Glutamatergic neuron (in vitro differentiated cells): ENCODE measurements around the gene PCDHGA5. TPM values are rescaled to one million over a fixed set of nuclear protein-coding genes. Genes with fewer than 3 reads are reported as not detected.
"Not testable (repeated sequence)": the region's sequence is repeated elsewhere in the genome, so short reads cannot be mapped to it uniquely, and the experiment has no call there.

Source experiments
- DNase-seq: peaks from one replicate; pipeline ENCODE4 v3.0.0; 2022
- H3K27ac Mint-ChIP-seq: one replicate; pipeline ENCODE4 v1.8.0; 2020; ENCODE audit warnings: mild to moderate bottlenecking, mixed read lengths, inconsistent platforms; ENCODE audit not compliant: unreplicated experiment
- H3K27me3 Mint-ChIP-seq: one replicate; pipeline ENCODE4 v1.8.0; 2020; ENCODE audit warnings: mild to moderate bottlenecking, moderate library complexity, mixed read lengths, inconsistent platforms; ENCODE audit not compliant: unreplicated experiment
- H3K36me3 Mint-ChIP-seq: one replicate; pipeline ENCODE4 v1.8.0; 2020; ENCODE audit warnings: mild to moderate bottlenecking, mixed read lengths, inconsistent platforms; ENCODE audit not compliant: unreplicated experiment
- H3K4me1 Mint-ChIP-seq: one replicate; pipeline ENCODE4 v1.8.0; 2020; ENCODE audit warnings: mild to moderate bottlenecking, low read depth, mixed read lengths, inconsistent platforms; ENCODE audit not compliant: unreplicated experiment
- H3K4me3 Mint-ChIP-seq: one replicate; pipeline ENCODE4 v1.8.0; 2020; ENCODE audit warnings: mild to moderate bottlenecking, mixed read lengths, inconsistent platforms; ENCODE audit not compliant: unreplicated experiment
- H3K9me3 Mint-ChIP-seq: one replicate; pipeline ENCODE4 v1.8.0; 2020; ENCODE audit warnings: mild to moderate bottlenecking, moderate library complexity, mixed read lengths, inconsistent platforms; ENCODE audit not compliant: unreplicated experiment
- CTCF ChIP-seq: fragments of 200-600 bp; sonication (generic); IDR thresholded peaks from one replicate; pipeline ENCODE4 v1.5.0; 2021; ENCODE audit not compliant: partially characterized antibody, unreplicated experiment
- total RNA-seq: library from RNA; stranded (reverse); fragmentation: NEBNext Ultra II Directional; extraction: Animal tissue kit (Norgen Biotek cat#: 25700); gene quantifications from one replicate; pipeline ENCODE4 v1.2.1, GENCODE V29; 2021; ENCODE audit not compliant: unreplicated experiment

PCDHGA5 gene
- total RNA-seq, 1 donor from 2014 or later = 4.6 TPM

- H3K4me3 Mint-ChIP-seq = peak overlapping the region; percentile 43
- DNase-seq = no peak
- no peak overlapping the region for H3K27ac Mint-ChIP-seq
- peaks cover 54% of the 10 kb centered on the region for H3K36me3 Mint-ChIP-seq
- H3K9me3 Mint-ChIP-seq = peaks cover 30% of the 10 kb centered on the region
- H3K4me1 Mint-ChIP-seq = peaks cover 3% of the 10 kb centered on the region
- peaks cover 7% of the 10 kb centered on the region for H3K27me3 Mint-ChIP-seq
- no peak for TF ChIP-seq CTCF
Observed at GRCh38 chr5:141399555-141400258, 35.7 kb downstream of the PCDHGA5 start.

- peaks cover 4% of the 10 kb centered on the region for H3K27me3 Mint-ChIP-seq
- peaks cover 3% of the 10 kb centered on the region for H3K4me1 Mint-ChIP-seq
- no peak for TF ChIP-seq CTCF
- peaks cover 58% of the 10 kb centered on the region for H3K36me3 Mint-ChIP-seq
- no peak within 1 kb of the TSS for H3K4me3 Mint-ChIP-seq
- no peak within 1 kb of the TSS for H3K27ac Mint-ChIP-seq
- H3K9me3 Mint-ChIP-seq = peaks cover 27% of the 10 kb centered on the region
- no peak for DNase-seq
Observed at GRCh38 chr5:141402553-141403243, 38.7 kb downstream of the PCDHGA5 start, which contains the start of gene PCDHGA9. TSS of gene PCDHGA9 (plus strand) at chr5:141402778. CDS start at chr5:141402953, 175 bp downstream.

- Mint-ChIP-seq H3K4me3 (no peak overlapping the region), H3K27ac (no peak overlapping the region), H3K27me3 (peaks cover 6% of the 10 kb centered on the region), H3K9me3 (peaks cover 31% of the 10 kb centered on the region), H3K36me3 (peaks cover 64% of the 10 kb centered on the region), H3K4me1 (peaks cover 3% of the 10 kb centered on the region)
- DNase-seq = no peak
- no peak for TF ChIP-seq CTCF
Observed at GRCh38 chr5:141403387-141403786, 39.4 kb downstream of the PCDHGA5 start.

GRCh38 chr5:141407790-141408505 lies 44.0 kb downstream of the PCDHGA5 start, which contains the start of gene PCDHGB6:
TSS of gene PCDHGB6 (plus strand) at chr5:141408021. CDS start at chr5:141408203, 182 bp downstream.
- peak; percentile 71 for TF ChIP-seq CTCF
- Mint-ChIP-seq H3K36me3 (peaks cover 68% of the 10 kb centered on the region), H3K4me3 (peak within 1 kb of the TSS; percentile 93), H3K27ac (peak within 1 kb of the TSS; percentile 95), H3K27me3 (peaks cover 17% of the 10 kb centered on the region), H3K9me3 (peaks cover 45% of the 10 kb centered on the region)
- peak; percentile 82 for DNase-seq
- H3K4me1 Mint-ChIP-seq = not testable (repeated sequence)
